ENCODE results near the gene ENO2.
A peak's percentile ranks its signal among the peaks of the same experiment; 100 is the strongest.
"Not testable (repeated sequence)": the region's sequence is repeated elsewhere in the genome, so short reads cannot be mapped to it uniquely, and the experiment has no call there.

Gene ENO2

DNA sequence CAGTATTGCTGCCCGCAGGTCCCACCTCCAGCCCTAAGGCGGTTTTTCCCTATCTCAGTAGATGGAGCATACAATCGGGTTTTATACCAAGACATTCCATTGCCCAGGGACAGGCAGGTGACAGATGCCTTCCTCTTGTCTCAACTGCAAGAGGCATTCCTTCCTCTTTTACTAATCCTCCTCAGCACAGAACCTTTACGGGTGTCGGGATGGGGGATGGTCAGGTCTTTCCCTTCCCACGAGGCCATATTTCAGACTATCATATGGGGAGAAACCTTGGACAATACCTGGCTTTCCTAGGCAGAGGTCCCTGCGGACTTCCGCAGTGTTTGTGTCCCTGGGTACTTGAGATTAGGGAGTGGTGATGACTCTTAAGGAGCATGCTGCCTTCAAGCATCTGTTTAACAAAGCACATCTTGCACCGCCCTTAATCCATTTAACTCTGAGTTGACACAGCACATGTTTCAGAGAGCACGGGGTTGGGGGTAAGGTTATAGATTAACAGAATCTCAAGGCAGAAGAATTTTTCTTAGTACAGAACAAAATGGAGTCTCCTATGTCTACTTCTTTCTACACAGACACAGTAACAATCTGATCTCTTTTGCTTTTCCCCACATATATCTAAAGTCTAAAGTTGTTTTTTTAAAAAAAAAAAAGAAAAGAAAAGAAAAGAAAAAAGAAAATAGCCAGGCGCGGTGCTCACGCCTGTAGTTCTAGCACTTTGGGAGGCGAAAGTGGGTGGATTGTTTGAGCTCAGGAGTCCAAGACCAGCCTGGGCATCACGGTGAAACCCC is 28.0 kb upstream of the ENO2 start:
- not testable (repeated sequence) for DNase-seq

DNA sequence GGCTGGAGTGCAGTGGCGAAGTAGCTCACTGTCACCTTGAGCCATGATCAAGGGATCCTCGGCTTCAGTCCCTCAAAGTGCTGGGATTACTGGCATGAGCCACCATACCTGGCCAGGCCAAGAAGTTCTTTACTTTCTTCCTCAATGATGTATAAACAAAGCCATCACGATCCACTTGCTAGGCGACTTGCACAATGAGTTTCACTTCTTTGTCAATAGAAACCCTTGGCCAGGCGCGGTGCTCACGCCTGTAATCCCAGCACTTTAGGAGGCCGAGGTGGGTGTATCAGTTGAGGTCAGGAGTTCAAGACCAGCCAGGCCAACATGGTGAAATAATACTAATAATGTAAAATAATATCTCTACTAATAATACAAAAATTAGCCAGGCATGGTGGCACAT is 26.9 kb upstream of the ENO2 start:
- DNase-seq: no peak

DNA sequence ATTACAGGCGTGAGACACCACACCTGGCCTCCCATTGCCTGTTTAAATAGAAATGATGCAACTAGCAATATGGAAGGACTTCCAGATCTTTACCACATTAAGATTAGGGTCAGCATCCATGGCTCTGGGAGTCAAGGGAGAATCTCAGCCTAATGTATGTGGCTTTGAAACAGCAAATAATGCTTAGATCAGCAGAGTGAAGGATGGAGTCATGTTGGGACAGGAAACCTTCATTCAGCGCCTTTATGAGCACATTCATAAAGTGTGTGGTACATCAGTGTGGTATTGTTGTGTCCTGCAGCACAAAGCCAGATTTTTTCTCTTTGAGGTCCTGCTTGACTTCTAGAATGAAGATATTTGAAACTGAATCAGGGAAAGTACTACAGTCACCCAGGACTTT is 26.0 kb upstream of the ENO2 start:
- DNase-seq: no peak

DNA sequence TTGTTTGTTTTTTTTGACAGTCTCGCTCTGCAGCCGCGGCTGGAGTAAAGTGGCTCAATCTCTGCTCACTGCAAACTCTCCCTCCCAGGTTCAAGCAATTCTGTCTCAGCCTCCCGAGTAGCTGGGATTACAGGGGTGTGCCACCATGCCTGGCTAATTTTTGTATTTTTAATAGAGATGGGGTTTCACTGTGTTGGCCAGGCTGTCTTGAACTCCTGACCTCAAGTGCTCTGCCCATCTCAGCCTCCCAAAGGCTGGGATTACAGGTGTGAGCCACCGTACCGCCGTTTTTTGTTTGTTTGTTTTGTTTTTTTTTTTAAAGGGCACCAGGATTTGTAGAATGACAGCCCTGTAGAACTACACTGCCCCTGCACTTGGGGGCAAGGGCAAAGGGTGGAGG is 25.6 kb upstream of the ENO2 start:
- not testable (repeated sequence) for DNase-seq

DNA sequence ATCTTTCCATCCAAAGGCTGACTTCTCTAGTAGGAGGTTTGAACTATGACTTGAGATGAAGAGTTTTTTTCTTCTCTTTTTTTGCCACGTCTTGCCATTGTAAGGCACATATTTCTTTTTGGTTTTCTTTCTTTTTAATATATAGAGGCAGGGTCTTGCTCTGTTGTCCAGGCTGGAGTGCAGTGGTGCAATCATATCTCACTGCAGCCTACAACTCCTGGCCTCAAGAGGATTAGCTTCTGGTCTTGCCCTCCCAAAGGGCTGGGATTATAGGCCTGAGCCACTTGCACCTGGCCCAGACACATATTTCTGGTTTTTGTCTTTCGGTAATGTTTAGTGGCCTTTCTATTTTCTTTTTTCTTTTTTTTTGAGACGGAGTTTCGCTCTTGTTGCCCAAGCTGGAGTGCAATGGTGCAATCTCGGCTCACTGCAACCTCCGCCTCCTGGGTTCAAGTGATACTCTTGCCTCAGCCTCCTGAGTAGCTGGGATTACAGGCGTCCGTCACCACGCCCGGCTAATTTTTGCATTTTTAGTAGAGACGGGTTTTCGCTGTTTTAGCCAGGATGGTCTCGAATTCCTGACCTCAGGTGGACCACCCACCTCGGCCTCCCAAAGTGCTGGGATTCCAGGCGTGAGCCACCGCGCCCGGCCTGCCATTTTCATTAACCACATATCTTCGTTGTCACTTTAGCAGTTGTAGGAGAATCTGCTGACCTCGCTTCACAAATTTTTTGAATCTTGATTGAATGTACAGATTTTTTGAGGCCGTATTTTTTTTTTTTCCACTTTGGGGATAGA is 24.4 kb upstream of the ENO2 start:
- DNase-seq: not testable (repeated sequence)

DNA sequence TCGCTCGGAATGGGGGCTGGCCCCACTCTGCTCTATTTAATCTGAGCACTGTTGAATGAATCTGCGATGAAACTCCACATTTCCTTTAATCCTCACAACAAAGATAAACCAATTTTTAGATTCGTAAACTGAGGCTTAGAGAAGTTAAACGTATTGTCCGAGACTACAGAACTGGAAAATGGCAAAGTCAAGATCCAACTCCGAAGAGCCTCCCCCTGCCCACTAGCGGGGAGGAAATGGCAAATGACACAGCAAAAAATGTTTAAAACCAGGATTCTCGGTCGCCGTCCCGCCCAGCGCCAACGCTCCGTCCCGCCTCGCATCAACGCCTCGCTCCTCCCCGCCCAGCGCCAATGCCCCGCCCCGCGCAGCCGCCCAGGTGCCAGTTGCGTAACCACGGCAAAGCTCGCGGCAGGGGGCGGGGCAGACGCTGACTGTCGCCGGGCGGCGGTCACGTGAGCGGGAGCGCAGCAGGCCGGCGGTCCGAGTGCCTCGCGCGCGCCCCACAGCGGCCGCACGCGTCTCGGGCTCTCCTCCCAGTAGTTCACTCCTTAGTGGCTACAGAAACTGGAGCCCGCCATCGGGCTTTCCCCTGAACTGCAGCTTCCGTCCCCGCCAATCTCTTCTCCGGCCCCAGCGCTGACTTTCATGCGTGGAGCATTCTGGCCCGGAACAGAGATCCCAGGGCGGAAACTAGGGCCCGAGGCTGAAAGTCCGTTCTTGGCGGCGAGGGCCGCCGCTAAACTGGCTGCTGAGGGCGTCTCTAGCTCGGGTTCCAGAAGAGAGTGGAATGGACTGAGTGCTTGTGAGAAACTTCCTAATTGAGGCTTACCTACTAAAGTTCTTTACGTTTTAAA is 23.4 kb upstream of the ENO2 start:
- peak; percentile 97 for DNase-seq

DNA sequence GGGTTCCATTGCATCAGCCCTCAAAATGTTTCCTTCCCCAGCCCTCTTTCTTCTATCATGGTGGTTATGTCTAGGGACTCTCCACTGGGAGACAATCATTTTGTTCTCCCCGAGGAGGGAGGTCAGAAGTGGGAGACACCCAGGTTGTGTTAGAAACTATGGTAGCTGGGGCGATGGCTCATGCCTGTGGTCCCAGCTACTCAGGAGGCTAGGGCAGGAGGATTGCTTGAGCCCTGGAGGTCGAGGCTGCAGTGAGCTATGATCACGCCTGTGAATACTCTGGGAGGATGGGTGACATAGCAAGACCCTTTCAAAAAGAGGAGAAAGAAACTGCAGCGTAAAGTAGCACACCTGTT is 22.8 kb upstream of the ENO2 start:
- DNase-seq: no peak

DNA sequence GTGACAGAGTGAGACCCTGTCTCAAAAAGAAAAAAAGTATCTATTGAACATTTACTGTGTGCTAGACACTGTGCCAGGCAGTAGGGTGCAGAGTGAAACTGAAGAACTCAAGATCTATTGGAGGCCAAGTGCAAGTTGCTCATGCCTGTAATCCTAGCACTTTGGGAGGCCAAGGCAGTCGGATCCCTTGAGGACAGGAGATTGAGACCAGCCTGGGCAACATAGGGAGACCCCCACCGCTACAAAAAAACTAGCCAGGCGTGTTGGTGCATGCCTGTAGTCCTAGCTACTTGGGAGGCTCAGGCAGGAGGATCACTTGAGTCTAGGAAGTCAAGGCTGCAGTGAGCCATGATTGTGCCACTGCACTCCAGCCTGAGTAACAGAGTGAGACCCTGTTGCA is 21.7 kb upstream of the ENO2 start:
- DNase-seq: not testable (repeated sequence)

DNA sequence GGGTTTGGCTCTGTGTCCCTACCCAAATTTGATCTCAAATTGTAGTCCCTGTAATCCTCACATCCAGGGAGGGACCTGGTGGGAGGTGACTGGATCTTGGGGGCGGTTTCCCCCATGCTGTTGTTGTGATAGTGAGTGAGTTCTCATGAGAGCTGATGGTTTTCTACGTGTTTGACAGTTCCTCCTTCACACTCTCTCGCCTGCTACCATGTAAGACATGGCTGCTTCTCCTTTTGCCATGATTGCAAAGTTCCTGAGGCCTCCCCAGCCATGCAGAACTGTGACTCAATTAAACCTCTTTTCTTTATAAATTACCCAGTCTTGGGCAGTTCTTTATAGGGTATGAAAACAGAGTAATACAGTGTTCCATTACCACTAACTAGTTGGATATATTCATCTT is 20.1 kb upstream of the ENO2 start:
- no peak for DNase-seq

DNA sequence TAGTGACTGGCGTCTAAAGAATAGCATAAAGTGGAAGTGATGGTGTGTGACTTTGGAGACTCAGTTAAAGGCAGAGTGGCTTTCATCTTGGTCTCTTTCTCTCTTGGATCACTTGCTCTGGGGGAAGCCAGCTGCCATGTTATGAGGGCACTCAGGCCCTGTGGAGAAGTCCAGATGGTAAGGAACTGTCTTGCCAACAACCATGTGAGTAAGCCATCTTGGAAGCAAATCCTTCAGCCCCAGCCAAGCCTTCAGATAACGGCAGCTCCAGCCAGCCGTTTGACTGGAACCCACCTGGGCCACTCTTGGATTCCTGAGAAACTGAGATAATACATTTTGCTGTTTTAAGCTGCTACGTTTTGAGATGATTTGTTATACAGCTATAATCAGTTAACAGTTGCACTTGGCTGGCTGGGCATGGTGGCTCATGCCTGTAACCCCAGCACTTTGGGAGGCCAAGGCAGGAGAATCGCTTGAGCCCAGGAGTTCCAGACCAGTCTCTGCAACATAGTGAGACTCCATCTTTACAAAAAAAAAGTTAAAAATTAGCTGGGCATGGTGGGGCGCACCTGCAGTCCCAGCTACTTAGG is 17.4 kb upstream of the ENO2 start:
- DNase-seq: no peak

DNA sequence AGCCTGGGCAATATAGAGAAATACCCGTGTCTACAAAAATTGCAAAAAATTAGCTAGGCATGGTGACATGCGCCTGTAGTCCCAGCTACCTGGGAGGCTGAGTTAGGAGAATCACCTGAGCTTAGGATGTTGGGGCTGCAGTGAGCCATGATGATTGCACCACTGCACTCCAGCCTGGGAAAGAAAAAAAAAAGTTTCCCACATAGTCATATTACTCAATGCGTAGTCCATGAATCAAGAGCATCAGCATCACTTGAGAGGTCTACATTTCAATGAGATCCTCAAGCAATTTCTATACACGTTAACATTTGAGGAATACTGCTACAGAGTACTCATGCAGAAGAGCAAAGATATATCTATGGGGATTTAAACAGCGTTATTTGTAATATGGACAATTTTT is 15.0 kb upstream of the ENO2 start:
- DNase-seq: no peak

DNA sequence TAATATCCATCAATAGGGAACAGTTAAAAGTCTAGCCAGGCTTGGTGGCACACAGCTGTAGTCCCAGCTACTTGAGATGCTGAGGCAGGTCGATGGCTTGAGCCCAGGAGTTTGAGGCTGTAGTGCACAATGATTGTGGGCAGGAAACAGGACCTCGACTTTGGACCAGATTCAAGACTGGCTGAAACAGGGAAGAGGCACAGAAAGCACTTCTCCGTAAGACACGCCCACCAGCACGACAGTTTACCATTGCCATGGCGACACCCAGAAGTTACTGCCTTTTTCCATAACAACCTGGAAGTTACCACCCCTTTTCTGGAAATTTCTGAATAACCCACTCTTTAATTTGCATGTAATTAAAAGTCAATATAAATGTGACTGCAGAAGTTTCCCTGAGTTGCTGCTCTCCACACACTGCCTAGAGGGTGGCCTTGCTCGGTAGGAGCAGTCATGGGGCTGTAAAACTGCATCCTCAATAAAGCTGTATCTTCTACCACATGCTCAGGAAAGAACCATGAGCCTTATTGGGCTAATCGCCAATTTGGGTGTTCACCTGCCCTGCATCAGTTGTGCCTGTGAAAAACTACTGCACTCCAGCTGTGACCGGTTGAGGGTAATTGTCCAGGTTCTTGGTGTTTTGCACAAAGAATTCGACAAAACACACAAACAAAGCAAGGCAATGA is 14.4 kb upstream of the ENO2 start:
- DNase-seq: no peak

DNA sequence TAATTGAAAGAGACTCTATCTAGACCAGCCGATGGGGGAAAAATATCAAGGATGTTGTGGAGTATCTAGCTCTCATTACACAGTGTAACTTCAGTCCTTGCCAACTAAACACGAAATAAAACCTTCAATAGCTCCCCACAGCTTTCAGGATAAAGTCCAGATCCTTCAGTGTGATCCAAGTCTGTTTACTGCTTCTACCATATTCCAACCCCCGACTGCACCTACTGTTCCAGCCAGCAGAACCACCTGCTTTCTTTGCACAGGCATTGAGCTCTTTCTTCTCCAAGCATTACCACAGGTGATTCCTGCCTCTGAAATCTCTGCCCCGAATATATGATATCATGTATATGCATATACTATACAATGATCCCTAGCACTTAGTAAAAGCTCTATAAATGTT is 11.9 kb upstream of the ENO2 start:
- no peak for DNase-seq

DNA sequence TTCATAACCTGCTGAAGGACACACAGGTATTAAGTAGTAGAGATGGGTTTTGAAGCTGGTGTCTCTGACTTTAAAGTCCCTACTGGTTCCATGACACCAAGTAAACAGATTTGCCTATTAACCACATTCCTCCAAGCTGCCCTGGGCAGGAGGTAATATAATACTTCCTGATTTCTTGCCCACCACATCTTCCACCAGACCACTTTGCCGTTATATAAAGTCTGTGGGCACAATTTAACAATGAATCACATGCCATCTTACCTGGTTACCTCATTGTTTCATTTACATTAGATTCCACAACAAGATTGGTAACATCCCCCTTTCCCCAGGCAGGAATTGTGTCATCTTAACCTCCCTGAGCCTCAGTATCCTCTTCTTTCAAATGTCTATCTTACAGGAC is 10.7 kb upstream of the ENO2 start:
- no peak for DNase-seq

DNA sequence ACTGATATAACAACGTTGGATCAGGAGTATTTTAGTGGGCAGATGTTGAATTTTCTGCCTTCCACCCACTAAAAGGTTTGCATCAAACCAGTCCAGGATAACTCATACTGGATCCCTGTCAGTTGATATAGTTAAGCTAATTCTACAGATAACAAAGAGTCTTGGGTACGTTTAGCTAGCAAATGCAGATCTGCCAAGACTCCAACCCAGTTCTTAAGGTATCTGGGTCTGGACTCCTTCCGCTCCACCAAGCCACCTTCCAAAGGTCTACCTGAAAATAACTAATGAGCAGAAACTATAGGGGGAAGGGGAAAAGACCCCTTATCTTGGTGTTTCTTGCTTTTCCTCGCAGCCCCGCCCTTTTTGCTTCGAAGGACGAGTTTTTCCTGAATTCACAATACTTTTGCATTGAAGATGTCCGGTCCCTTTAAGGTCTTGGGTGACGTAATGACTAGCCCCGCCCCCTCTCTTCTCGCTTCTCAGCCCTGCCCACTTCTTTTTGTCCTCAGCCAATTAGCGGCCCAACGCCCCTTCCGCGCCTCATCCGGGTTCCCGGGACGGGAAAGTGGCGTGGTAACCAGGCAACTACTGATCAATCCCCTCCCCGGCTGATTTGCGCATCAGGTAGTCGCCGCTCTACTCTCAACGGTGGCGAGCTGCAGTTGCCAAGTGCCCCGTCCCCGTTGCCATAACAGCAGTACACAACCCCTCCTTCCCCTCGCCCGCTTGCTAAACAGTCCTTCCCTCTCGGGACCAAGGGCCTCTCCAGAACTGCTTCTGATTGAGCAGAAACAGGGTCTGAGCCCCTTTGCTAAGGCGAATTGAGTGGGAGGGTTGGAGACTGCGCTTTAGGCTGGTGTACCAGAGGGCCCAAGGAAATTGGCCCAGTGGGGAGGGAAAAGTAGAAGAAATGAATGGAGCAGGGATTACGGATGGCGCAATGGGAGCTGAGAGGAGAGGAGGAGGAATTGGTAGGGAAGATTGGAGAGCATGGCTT is 9.8 kb upstream of the ENO2 start, which contains the start of gene LRRC23:
Gene LRRC23 (plus strand): TSS at position 543 of the 997 bp plus-strand sequence. CDS start 812 bp downstream, outside the sequence.
- peak; percentile 95 for DNase-seq

DNA sequence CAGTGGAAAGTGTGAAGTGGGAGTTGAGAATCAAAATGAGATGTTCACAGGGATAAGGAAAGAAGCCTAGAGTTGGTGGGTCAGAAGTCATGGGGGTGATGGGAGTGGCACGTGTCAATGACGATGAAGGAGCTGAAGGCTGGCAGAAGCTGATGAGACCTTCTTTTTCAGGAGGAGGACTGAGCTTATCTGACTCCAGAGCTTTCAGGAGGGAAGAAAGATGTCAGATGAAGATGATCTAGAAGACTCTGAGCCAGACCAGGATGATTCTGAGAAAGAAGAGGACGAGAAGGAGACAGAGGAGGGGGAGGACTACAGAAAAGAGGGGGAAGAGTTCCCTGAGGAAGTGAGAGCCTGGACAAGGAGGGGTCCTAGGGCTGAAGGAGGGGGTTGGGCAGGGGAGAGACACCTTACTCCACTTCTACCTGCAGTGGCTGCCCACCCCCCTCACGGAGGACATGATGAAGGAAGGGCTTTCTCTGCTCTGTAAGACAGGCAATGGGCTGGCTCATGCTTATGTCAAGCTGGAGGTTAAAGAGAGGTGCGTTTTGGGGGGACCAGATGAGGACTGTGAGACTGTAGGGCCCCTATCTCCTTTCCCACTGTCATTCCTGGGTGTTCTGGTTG is 8.9 kb upstream of the ENO2 start:
- no peak for DNase-seq

DNA sequence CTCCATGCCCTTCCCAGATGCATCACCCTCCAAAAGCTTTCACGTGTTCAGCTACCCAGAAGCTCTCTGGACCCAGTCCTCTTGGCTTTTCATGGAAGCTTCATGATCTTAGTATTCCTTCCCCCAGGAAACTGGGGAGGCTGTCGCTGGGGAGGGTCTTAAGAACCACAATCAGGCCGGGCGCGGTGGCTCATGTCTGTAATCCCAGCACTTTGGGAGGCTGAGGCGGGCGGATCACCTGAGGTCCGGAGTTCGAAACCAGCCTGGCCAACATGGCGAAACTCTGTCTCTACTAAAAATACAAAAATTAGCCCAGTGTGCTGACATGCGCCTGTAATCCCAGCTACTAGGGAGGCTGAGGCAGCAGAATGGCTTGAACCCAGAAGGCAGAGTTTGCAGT is 6.2 kb upstream of the ENO2 start:
- DNase-seq: not testable (repeated sequence)

DNA sequence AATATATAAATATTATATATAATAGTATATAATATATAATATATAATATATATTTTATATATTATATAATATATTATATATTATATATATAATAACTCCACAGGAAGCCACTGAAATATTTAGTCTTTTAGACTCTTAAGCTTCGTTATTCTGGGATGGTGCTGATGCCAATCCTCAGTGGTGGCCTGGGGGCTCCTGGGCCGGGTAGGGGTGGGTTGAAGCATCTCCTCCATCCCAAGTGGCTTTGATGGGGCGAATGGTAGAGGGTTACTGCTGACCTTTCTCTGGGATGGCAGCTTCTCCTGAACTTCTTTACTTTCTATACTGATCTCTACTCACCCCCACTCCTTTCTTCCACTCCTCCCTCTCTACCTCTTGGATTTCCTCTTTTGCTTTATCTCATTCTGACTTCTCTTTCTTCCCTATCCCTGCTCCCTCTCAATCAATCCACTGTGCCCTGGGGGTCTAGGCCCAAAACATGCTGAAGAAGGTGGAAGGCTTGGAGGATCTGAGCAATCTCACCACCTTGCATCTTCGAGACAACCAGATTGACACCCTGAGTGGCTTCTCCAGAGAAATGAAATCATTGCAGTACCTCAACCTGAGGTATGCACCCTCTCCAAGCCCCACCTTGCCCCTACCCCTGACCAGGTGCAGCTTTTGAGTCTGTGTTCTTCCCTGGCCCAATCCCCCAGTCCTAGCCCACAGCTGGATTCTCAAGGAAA is 4.8 kb upstream of the ENO2 start:
- DNase-seq: no peak

DNA sequence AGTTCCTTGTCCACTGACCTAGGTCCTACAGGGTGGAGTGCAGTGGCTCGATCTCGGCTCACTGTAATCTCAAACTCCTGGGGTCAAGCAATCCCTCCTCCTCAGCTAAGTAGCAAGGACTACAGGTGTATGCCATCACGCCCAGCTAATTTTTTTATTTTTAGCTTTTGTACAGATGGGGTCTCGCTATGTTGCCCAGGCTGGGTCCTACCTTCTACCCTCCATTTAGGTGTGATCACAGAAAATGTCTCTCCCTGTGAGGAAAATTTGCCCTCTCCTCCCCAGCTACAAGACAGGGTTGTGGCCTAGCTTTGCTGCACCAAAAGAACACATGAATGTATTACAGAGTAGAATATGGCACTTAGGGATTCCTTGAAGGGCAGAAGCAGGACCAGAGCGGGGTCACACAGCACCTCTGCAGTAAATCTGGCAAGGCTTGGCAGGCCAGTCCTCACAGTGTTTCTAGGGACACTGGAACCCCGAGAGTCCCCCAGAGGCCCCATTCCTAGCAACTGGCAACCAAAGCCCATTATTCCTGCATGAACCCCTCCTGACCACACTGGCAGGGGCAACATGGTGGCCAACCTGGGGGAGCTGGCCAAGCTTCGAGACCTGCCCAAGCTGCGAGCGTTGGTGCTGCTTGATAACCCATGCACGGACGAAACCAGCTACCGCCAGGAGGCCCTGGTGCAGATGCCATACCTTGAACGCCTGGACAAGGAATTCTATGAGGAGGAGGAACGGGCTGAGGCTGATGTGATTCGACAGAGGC is 2.0 kb upstream of the ENO2 start:
- DNase-seq: no peak
